Osteoblast (primary cell): Measurements from ENCODE around the gene TRERF1. TPM values are rescaled to one million over a fixed set of nuclear protein-coding genes. Genes with fewer than 3 reads are reported as not detected.

ENCODE experiments used
- DNase-seq: peaks from one replicate; pipeline ENCODE4 v3.0.0; 2011; ENCODE audit warnings: low spot score, mixed read lengths; ENCODE audit not compliant: insufficient read length; ENCODE audit errors: missing footprints
- H2AFZ ChIP-seq: 2 replicates; pipeline ENCODE4 v1.6.0; 2011; ENCODE audit warnings: mild to moderate bottlenecking, low read length
- H3K27ac ChIP-seq: 2 replicates; pipeline ENCODE4 v1.5.1; 2011; ENCODE audit warnings: mild to moderate bottlenecking, low read depth, low read length, moderate library complexity
- H3K27me3 ChIP-seq: 2 replicates; pipeline ENCODE4 v1.6.0; 2012; ENCODE audit warnings: mild to moderate bottlenecking, control low read depth, inconsistent platforms, low read length, moderate library complexity; ENCODE audit not compliant: insufficient read depth
- H3K36me3 ChIP-seq: 2 replicates; pipeline ENCODE4 v1.5.1; 2011; ENCODE audit warnings: mild to moderate bottlenecking, low read length, control low read depth, moderate library complexity; ENCODE audit not compliant: insufficient read depth
- H3K4me1 ChIP-seq: 2 replicates; pipeline ENCODE4 v1.5.1; 2011; ENCODE audit warnings: mild to moderate bottlenecking, low read length, control low read depth, moderate library complexity; ENCODE audit not compliant: insufficient read depth
- H3K4me2 ChIP-seq: 2 replicates; pipeline ENCODE4 v1.6.0; 2011; ENCODE audit warnings: mild to moderate bottlenecking, low read length; ENCODE audit not compliant: insufficient read depth
- H3K4me3 ChIP-seq: fragments of 200-600 bp; sonication (generic); 3 replicates; pipeline ENCODE4 v1.5.1; 2012; ENCODE audit warnings: mild to moderate bottlenecking, low read length, inconsistent platforms; ENCODE audit not compliant: insufficient read depth
- H3K79me2 ChIP-seq: 2 replicates; pipeline ENCODE4 v1.6.0; 2012; ENCODE audit warnings: mild to moderate bottlenecking, low read length, control low read depth, inconsistent platforms; ENCODE audit not compliant: insufficient read depth
- H3K9me3 ChIP-seq: 2 replicates; pipeline ENCODE4 v1.5.1; 2011; ENCODE audit warnings: low read depth, low read length, control low read depth
- H4K20me1 ChIP-seq: 2 replicates; pipeline ENCODE4 v1.6.0; 2012; ENCODE audit warnings: mild to moderate bottlenecking, low read length, control low read depth; ENCODE audit not compliant: insufficient read depth
- total RNA-seq: library from RNA; depleted of rRNA; stranded (reverse); fragments of >200 nt; gene quantifications from 2 replicates; pipeline ENCODE4 v1.2.3, GENCODE V29; 2012
- TF ChIP-seq, protein P1 (sequence below): IDR thresholded peaks from 2 replicates; pipeline ENCODE4 v1.5.1; 2011; ENCODE audit warnings: mild to moderate bottlenecking, low read depth, low read length, moderate library complexity; ENCODE audit errors: extremely low read depth

The TRERF1 gene
- total RNA-seq, 1 donor = 4.7 TPM

DNA sequence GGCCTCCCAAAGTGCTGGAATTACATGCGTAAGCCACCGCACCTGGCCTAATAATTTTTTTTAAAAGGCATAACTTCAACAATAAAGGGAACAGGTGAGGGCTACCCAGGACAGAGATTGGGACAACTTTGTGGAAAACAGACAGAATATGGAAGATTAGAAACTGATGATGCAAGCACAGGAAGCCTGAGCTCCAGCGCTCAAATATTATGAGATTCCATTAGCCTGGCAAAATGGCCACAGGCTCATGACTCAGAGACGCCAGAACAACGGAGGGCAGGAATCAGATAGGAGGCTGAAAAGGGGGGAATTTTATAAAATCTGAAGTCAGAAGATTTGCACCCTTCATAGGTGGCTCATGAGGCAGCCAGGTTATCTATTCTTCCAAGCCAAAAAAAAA lies 131.0 kb downstream of the TRERF1 start:
- Histone ChIP-seq H3K27ac (no peak overlapping the region), H3K4me1 (peaks cover 14% of the 10 kb centered on the region), H2AFZ (no peak overlapping the region), H3K79me2 (peaks cover 14% of the 10 kb centered on the region), H4K20me1 (no peaks in the 10 kb centered on the region), H3K36me3 (no peaks in the 10 kb centered on the region), H3K9me3 (no peaks in the 10 kb centered on the region), H3K4me3 (no peak overlapping the region), H3K4me2 (no peak overlapping the region), H3K27me3 (no peaks in the 10 kb centered on the region)
- TF ChIP-seq, protein P1, sequence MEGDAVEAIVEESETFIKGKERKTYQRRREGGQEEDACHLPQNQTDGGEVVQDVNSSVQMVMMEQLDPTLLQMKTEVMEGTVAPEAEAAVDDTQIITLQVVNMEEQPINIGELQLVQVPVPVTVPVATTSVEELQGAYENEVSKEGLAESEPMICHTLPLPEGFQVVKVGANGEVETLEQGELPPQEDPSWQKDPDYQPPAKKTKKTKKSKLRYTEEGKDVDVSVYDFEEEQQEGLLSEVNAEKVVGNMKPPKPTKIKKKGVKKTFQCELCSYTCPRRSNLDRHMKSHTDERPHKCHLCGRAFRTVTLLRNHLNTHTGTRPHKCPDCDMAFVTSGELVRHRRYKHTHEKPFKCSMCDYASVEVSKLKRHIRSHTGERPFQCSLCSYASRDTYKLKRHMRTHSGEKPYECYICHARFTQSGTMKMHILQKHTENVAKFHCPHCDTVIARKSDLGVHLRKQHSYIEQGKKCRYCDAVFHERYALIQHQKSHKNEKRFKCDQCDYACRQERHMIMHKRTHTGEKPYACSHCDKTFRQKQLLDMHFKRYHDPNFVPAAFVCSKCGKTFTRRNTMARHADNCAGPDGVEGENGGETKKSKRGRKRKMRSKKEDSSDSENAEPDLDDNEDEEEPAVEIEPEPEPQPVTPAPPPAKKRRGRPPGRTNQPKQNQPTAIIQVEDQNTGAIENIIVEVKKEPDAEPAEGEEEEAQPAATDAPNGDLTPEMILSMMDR = no peak
- DNase-seq = no peak

DNA sequence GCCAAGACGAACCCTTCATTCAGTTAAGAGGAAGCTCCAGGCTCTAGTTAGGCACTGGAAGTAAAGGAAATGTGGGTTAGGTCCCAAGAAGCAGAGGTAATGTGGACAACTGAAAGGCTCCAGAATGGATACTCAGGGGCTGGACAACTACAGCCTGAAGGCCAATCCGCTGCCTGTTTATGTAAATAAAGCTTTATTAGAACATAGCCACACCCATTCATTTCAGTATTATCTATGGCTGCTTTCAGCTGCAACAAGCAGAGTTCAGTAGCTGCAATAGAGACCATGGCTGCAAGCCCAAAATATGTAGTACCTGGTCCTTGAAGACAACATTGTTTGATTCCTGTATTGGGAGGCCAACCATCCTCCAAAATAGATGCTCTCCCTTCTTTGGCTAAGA lies 133.2 kb downstream of the TRERF1 start:
- DNase-seq = no peak
- TF ChIP-seq, protein P1 = no peak

DNA sequence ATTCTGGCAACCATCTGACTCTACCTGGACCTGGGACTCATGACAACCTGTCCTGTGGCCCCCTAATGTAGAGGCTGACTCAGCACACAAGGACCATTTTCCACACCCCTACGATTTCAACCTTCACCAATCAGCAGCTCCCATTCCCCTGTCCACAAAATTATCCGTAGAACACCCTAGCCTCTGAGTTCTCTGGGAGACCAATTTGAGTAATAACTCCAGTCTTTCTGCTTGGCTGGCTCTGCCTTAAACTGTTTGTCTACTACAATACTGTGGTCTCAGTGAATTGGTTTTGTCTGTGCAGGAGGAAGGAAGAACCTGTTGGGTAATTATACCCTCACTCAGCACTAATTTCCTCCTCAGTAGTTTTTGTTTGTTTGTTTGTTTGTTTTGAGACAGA lies 134.7 kb downstream of the TRERF1 start:
- no peak for DNase-seq
- Histone ChIP-seq H3K27ac (peak overlapping the region; percentile 83), H3K79me2 (peaks cover 7% of the 10 kb centered on the region), H3K9me3 (no peaks in the 10 kb centered on the region), H3K4me3 (no peak overlapping the region), H3K36me3 (no peaks in the 10 kb centered on the region), H4K20me1 (no peaks in the 10 kb centered on the region), H3K4me1 (peaks cover 46% of the 10 kb centered on the region), H3K4me2 (peak overlapping the region; percentile 75), H3K27me3 (no peaks in the 10 kb centered on the region), H2AFZ (no peak overlapping the region)
- TF ChIP-seq, protein P1 = no peak

More for the DNA sequence above, 133.2 kb downstream of the TRERF1 start:
- Histone ChIP-seq H3K27ac (no peak overlapping the region), H3K4me1 (peaks cover 36% of the 10 kb centered on the region), H2AFZ (no peak overlapping the region), H3K4me2 (no peak overlapping the region), H3K4me3 (no peak overlapping the region), H3K9me3 (no peaks in the 10 kb centered on the region), H4K20me1 (no peaks in the 10 kb centered on the region), H3K36me3 (no peaks in the 10 kb centered on the region), H3K79me2 (peaks cover 13% of the 10 kb centered on the region), H3K27me3 (no peaks in the 10 kb centered on the region)

DNA sequence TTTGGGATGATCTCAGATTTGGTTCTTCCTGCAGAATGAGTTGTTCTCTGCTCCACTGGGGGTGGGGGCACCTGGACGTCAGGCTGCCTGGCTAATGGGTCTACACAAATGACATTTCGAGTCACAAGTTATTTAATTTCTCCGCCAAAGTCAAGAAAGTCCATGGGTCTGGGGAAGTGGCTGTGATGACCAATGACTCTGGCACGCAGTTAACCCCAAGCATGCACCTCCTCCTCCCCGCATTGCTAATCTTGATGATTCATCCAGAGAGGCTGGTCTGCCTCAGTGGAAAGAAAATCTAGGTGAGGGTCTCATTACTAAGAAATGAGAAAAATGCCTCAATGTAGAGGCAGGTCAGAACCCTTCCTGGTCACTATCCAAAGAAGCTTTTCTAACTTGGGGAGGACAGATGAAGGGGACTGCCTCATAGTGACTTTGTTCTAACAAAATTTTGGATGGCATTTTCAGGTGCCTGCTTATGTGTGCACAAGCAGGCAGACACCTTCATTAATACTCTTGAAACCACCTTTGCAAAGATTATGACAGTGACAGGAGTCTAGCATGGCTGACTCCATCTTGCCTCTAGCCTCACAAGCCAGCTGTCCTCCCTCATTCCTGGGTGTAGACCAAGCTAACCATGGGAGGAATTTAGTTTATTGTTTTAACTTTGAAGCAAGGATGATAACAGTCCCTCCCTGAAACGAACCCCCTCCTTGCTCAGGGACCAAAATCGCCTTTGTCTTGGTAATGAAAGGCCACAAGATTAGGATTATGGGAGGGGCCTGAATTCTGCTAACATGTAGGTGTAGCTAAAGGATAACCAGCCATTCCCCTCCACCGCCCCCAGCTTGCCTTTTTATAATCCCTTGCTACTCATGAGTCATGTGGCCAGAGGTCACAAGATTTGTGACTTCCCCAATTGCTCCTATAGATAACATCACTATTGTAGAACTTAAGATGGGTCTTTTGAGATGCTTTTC lies 135.4 kb downstream of the TRERF1 start:
- H3K79me2 ChIP-seq = peaks cover 7% of the 10 kb centered on the region
- no peaks in the 10 kb centered on the region for H3K9me3 ChIP-seq
- peaks cover 46% of the 10 kb centered on the region for H3K4me1 ChIP-seq
- peak overlapping the region; percentile 41 for H3K4me3 ChIP-seq
- peak; percentile 84 for DNase-seq
- peak overlapping the region; percentile 75 for H3K4me2 ChIP-seq
- no peaks in the 10 kb centered on the region for H3K36me3 ChIP-seq
- H3K27me3 ChIP-seq = no peaks in the 10 kb centered on the region
- H3K27ac ChIP-seq = peak overlapping the region; percentile 83
- H2AFZ ChIP-seq = no peak overlapping the region
- TF ChIP-seq, protein P1 = no peak
- no peaks in the 10 kb centered on the region for H4K20me1 ChIP-seq
